ENCODE results near the gene OSBPL3. TPM values are rescaled to one million over a fixed set of nuclear protein-coding genes. Genes with fewer than 3 reads are reported as not detected.

Gene OSBPL3
- total and polyA plus RNA-seq, 4 donors: 0.28 to 3.0 (median 1.1) TPM

GRCh38 chr7:24860611-24861010, 119.4 kb downstream of the OSBPL3 start:
- no peak for TF ChIP-seq ZBTB33 (IDR thresholded peaks at IDR 0.05)
- no peak for TF ChIP-seq RAD21 (IDR thresholded peaks at IDR 0.05)
- TF ChIP-seq NR2F2 (IDR thresholded peaks at IDR 0.05): no peak
- TF ChIP-seq FOXA2 (IDR thresholded peaks at IDR 0.05): no peak
- TF ChIP-seq ATF3 (IDR thresholded peaks at IDR 0.05): no peak
- no peak for TF ChIP-seq REST (IDR thresholded peaks at IDR 0.05)
- no peak for TF ChIP-seq RXRA (IDR thresholded peaks at IDR 0.05)
- no peak for TF ChIP-seq MAX (IDR thresholded peaks at IDR 0.05)
- TF ChIP-seq HNF4A (conservative IDR thresholded peaks at IDR 0.05): no peak
- no peak for TF ChIP-seq JUND (IDR thresholded peaks at IDR 0.05)
- no peak for TF ChIP-seq SP1 (IDR thresholded peaks at IDR 0.05)
- TF ChIP-seq TAF1 (conservative IDR thresholded peaks at IDR 0.05): no peak
- TF ChIP-seq EGR1 (IDR thresholded peaks at IDR 0.05; ENCODE audit: low read depth in 2 of 2): no peak
- TF ChIP-seq CTCF (IDR thresholded peaks at IDR 0.05; ENCODE audit: low read depth, low read length, missing input control): no peak
- TF ChIP-seq HNF4G (IDR thresholded peaks at IDR 0.05): no peak
- no peak for TF ChIP-seq FOXA1 (IDR thresholded peaks at IDR 0.05)
- TF ChIP-seq YY1 (IDR thresholded peaks at IDR 0.05): no peak
- no peak for TF ChIP-seq GABPA (IDR thresholded peaks at IDR 0.05 in 1 of 2, conservative IDR thresholded peaks at IDR 0.05 in 1 of 2)

More at GRCh38 chr7:24860611-24861010, 119.4 kb downstream of the OSBPL3 start:
- Histone ChIP-seq H3K27ac (ENCODE audit: low read depth in 1 of 2, low read length in 2 of 2) (no peak overlapping the region), H3K9ac (ENCODE audit: low read depth in 1 of 2, low read length in 2 of 2) (no peak overlapping the region), H3K36me3 (ENCODE audit: control insufficient read depth in 4 of 4, insufficient read depth in 3 of 4, low read depth in 1 of 4, low read length in 3 of 4) (no peaks in the 10 kb centered on the region), H3K9me3 (ENCODE audit: control insufficient read depth in 4 of 4, low read length in 3 of 4) (no peaks in the 10 kb centered on the region), H3K27me3 (ENCODE audit: control insufficient read depth in 4 of 4, insufficient read depth in 4 of 4, low read length in 3 of 4) (no peaks in the 10 kb centered on the region), H3K4me1 (ENCODE audit: control insufficient read depth in 4 of 4, insufficient read depth in 4 of 4, low read length in 3 of 4) (no peaks in the 10 kb centered on the region), H3K4me3 (ENCODE audit: low read depth in 1 of 3, low read length in 3 of 3) (no peak overlapping the region)
- 90% methylated on average over 2 of the region's 2 CpGs for WGBS
- no peak for DNase-seq (ENCODE audit: low spot score)

Data from liver (tissue), 9 donors.